Sigmoid colon (tissue), 7 donors: ENCODE results near the gene CHST8. TPM values are rescaled to one million over a fixed set of nuclear protein-coding genes. Genes with fewer than 3 reads are reported as not detected.

ENCODE experiments used
- DNase-seq: peaks from one replicate; pipeline ENCODE4 v3.0.0-alpha.2; 2019
- H3K27ac ChIP-seq, 4 donors: fragments of 200-600 bp; sonication (generic); one replicate each; pipeline ENCODE4 v1.5.1; 2016 to 2019; ENCODE audit warnings: mild to moderate bottlenecking in 1 of 4
- H3K27me3 ChIP-seq, 3 donors: fragments of 200-600 bp; sonication (generic); one replicate each; pipeline ENCODE4 v1.5.1; 2019; ENCODE audit warnings: mild to moderate bottlenecking in 1 of 3
- H3K36me3 ChIP-seq, 4 donors: fragments of 200-600 bp; sonication (generic); one replicate each; pipeline ENCODE4 v1.5.1; 2016 to 2019
- H3K4me1 ChIP-seq, 4 donors: fragments of 200-600 bp; sonication (generic); one replicate each; pipeline ENCODE4 v1.5.1; 2017 to 2019
- H3K4me3 ChIP-seq, 4 donors: fragments of 200-600 bp; sonication (generic); one replicate each; pipeline ENCODE4 v1.5.1; 2017 to 2019; ENCODE audit warnings: mild to moderate bottlenecking in 2 of 4, moderate library complexity in 1 of 4
- H3K9me3 ChIP-seq, 4 donors: fragments of 200-600 bp in 3 of 4; sonication (generic) in 3 of 4; one replicate each; pipeline versions ENCODE4 v1.5.1 to v1.6.1; 2013 to 2019
- CTCF ChIP-seq, 4 experiments: fragments of 450-650 bp in 3 of 4; fragments of 200-600 bp in 1 of 4; IDR thresholded peaks; one replicate each; pipeline ENCODE4 v1.5.1; 2016 to 2019; ENCODE audit warnings: antibody characterized with exemption in 4 of 4, mild to moderate bottlenecking in 3 of 4, moderate library complexity in 2 of 4
- EP300 ChIP-seq, 4 donors: sonication (generic); formaldehyde crosslinking; IDR thresholded peaks; one replicate each; pipeline ENCODE4 v1.6.1; 2017; ENCODE audit warnings: antibody characterized with exemption in 4 of 4
- POLR2A ChIP-seq, 2 donors: fragments of 450-650 bp; IDR thresholded peaks; one replicate each; pipeline ENCODE4 v1.6.1; 2016; ENCODE audit warnings: antibody characterized with exemption in 2 of 2, mild to moderate bottlenecking in 2 of 2, moderate library complexity in 2 of 2
- POLR2AphosphoS5 ChIP-seq, 4 donors: sonication (generic); formaldehyde crosslinking; IDR thresholded peaks; one replicate each; pipeline ENCODE4 v1.6.1; 2017; ENCODE audit warnings: antibody characterized with exemption in 4 of 4
- WGBS, 2 donors: extraction: QIAGEN DNeasy Blood & Tissue Kit; methylation state at CpG; one replicate each; pipeline ENCODE4 v1.1.7; 2013; 5-methylcytosine and 5-hydroxymethylcytosine counted together
- intact Hi-C: fragments of 100-400 bp; cut with DNase I; formaldehyde crosslinking; loops from one replicate; pipeline ENCODE4 v1.15.1; 2023
- polyA plus RNA-seq, 3 donors: library from polyadenylated mRNA; stranded (reverse); fragments of 200-250 nt; gene quantifications; one replicate each; pipeline ENCODE4 v1.2.3, GENCODE V29; 2013
- total RNA-seq, 4 donors: library from RNA; depleted of rRNA; stranded (reverse); fragments of >200 nt; gene quantifications; one replicate each; pipeline ENCODE4 v1.1.0, GENCODE V29; 2016
- donor health status: healthy with polysubstance abuse.
- donor health status: Bipolar disorder and iron deficiency.
- donor health status: healthy.

The CHST8 gene
- total and polyA plus RNA-seq, 7 donors = 0.35 to 0.60 (median 0.36) TPM; not detected in 4

- no peak for TF ChIP-seq POLR2A (IDR thresholded peaks at IDR 0.05)
- no peak for TF ChIP-seq EP300 (IDR thresholded peaks at IDR 0.05)
- TF ChIP-seq POLR2AphosphoS5 (IDR thresholded peaks at IDR 0.05) = no peak
- no peak for TF ChIP-seq CTCF (IDR thresholded peaks at IDR 0.05)
- Histone ChIP-seq H3K36me3 (no peaks in the 10 kb centered on the region), H3K9me3 (peaks cover 4 to 10% (median 6%) of the 10 kb centered on the region in 4 donors), H3K27ac (no peak overlapping the region), H3K4me3 (no peak overlapping the region), H3K27me3 (peaks cover 0 to 10% (median 4%) of the 10 kb centered on the region in 3 donors), H3K4me1 (no peaks in the 10 kb centered on the region)
- intact Hi-C loops = no loop called here
- no peak for DNase-seq
- 48 to 58% methylated on average over 4 of the region's 4 CpGs for WGBS, 2 donors
These were observed 15.2 kb upstream of the CHST8 start for GRCh38 chr19:33606556-33606955.

GRCh38 chr19:33609353-33609752, 12.4 kb upstream of the CHST8 start:
- WGBS, 2 donors = 67 to 86% methylated on average over 1 of the region's 1 CpG
- no peak for DNase-seq
- TF ChIP-seq EP300 (IDR thresholded peaks at IDR 0.05) (no peak), POLR2AphosphoS5 (IDR thresholded peaks at IDR 0.05) (no peak), CTCF (IDR thresholded peaks at IDR 0.05) (no peak), POLR2A (IDR thresholded peaks at IDR 0.05) (no peak)
- no peak overlapping the region for H3K27ac ChIP-seq
- H3K36me3 ChIP-seq = no peaks in the 10 kb centered on the region
- intact Hi-C loops = no loop called here
- no peaks in the 10 kb centered on the region for H3K9me3 ChIP-seq
- peaks cover 0 to 10% (median 4%) of the 10 kb centered on the region in 3 donors for H3K27me3 ChIP-seq
- H3K4me3 ChIP-seq = no peak overlapping the region
- no peaks in the 10 kb centered on the region for H3K4me1 ChIP-seq

GRCh38 chr19:33610588-33610987, 11.2 kb upstream of the CHST8 start:
- peaks cover 0 to 10% (median 4%) of the 10 kb centered on the region in 3 donors for H3K27me3 ChIP-seq
- H3K4me3 ChIP-seq = no peak overlapping the region
- intact Hi-C loops = no loop called here
- no peaks in the 10 kb centered on the region for H3K9me3 ChIP-seq
- DNase-seq = no peak
- 42 to 72% methylated on average over 1 of the region's 1 CpG for whole genome bisulfite sequencing, 2 donors
- H3K4me1 ChIP-seq = no peaks in the 10 kb centered on the region
- H3K27ac ChIP-seq = no peak overlapping the region
- TF ChIP-seq POLR2AphosphoS5 (IDR thresholded peaks at IDR 0.05) (no peak), CTCF (IDR thresholded peaks at IDR 0.05) (no peak), EP300 (IDR thresholded peaks at IDR 0.05) (no peak), POLR2A (IDR thresholded peaks at IDR 0.05) (no peak)
- no peaks in the 10 kb centered on the region for H3K36me3 ChIP-seq

- Histone ChIP-seq H3K4me3 (no peak overlapping the region), H3K36me3 (no peaks in the 10 kb centered on the region), H3K27me3 (peaks cover 0 to 8% (median 0%) of the 10 kb centered on the region in 3 donors), H3K27ac (no peak overlapping the region), H3K4me1 (no peaks in the 10 kb centered on the region), H3K9me3 (no peaks in the 10 kb centered on the region)
- no peak for DNase-seq
- intact Hi-C loops = no loop called here
- TF ChIP-seq POLR2A (IDR thresholded peaks at IDR 0.05) (no peak), POLR2AphosphoS5 (IDR thresholded peaks at IDR 0.05) (no peak), EP300 (IDR thresholded peaks at IDR 0.05) (no peak), CTCF (IDR thresholded peaks at IDR 0.05) (no peak)
- WGBS, 2 donors = 68 to 70% methylated on average over 11 of the region's 11 CpGs
These were observed 8.7 kb upstream of the CHST8 start for GRCh38 chr19:33612928-33613619.

- H3K4me1 ChIP-seq = no peaks in the 10 kb centered on the region
- peaks cover 0 to 5% (median 0%) of the 10 kb centered on the region in 3 donors for H3K27me3 ChIP-seq
- TF ChIP-seq POLR2AphosphoS5 (IDR thresholded peaks at IDR 0.05) (no peak), EP300 (IDR thresholded peaks at IDR 0.05) (no peak), POLR2A (IDR thresholded peaks at IDR 0.05) (no peak), CTCF (IDR thresholded peaks at IDR 0.05) (no peak)
- H3K36me3 ChIP-seq = no peaks in the 10 kb centered on the region
- H3K27ac ChIP-seq = no peak overlapping the region
- DNase-seq = no peak
- no peak overlapping the region for H3K4me3 ChIP-seq
- 27 to 42% methylated on average over 3 of the region's 3 CpGs for WGBS, 2 donors
- intact Hi-C loops = no loop called here
- no peaks in the 10 kb centered on the region for H3K9me3 ChIP-seq
These were observed 8.1 kb upstream of the CHST8 start for GRCh38 chr19:33613620-33614000.
